Caco-2 (cell line): ENCODE measurements around the gene RALGDS. TPM values are rescaled to one million over a fixed set of nuclear protein-coding genes. Genes with fewer than 3 reads are reported as not detected.
"Not testable (repeated sequence)": the region's sequence is repeated elsewhere in the genome, so short reads cannot be mapped to it uniquely, and the experiment has no call there.

ENCODE experiments used
- BruUV-seq: library from RNA; stranded (reverse); fragments of 400-500 nt; replicated peaks from 2 replicates; lab custom pipeline; 2021; lab: Mats Ljungman, UMichigan
- CTCF ChIA-PET: fragments of 300-600 bp; sonication (Branson Sonifier 250); formaldehyde crosslinking; loops from one replicate; lab custom pipeline; 2022; ENCODE audit warnings: antibody characterized with exemption; lab: Charles Lee
- POLR2A ChIA-PET: fragments of 300-600 bp; sonication (Branson Sonifier 250); formaldehyde crosslinking; loops from one replicate; lab custom pipeline; 2022; ENCODE audit warnings: antibody characterized with exemption; lab: Charles Lee
- DNase-seq, 2 experiments: peaks; one replicate each; pipeline versions ENCODE4 v3.0.0 to v3.0.0-alpha.2; 2020 to 2022
- H3K27me3 ChIP-seq: replicated peaks from 2 replicates; pipeline ENCODE4 v1.6.0; 2011; ENCODE audit warnings: low read length; ENCODE audit not compliant: control insufficient read depth, insufficient read depth
- H3K36me3 ChIP-seq: 2 replicates; pipeline ENCODE4 v1.5.1; 2011; ENCODE audit warnings: low read length; ENCODE audit not compliant: control insufficient read depth, insufficient read depth
- H3K4me1 ChIP-seq: fragments of 250-450 bp; sonication (Bioruptor Pico); 2 replicates; pipeline ENCODE4 v1.5.1; 2020; ENCODE audit warnings: mild to moderate bottlenecking
- H3K4me3 ChIP-seq: 2 replicates; pipeline ENCODE4 v1.5.1; 2011; ENCODE audit warnings: low read depth, mild to moderate bottlenecking, control low read depth, low read length
- H3K9me3 ChIP-seq: fragments of 250-450 bp; sonication (Bioruptor Pico); 2 replicates; pipeline ENCODE4 v1.5.1; 2020; ENCODE audit warnings: mild to moderate bottlenecking, moderate library complexity
- H3K27ac Mint-ChIP-seq: one replicate; pipeline ENCODE4 v1.8.0; 2022; ENCODE audit warnings: mixed read lengths; ENCODE audit not compliant: unreplicated experiment
- H3K27me3 Mint-ChIP-seq: one replicate; pipeline ENCODE4 v1.8.0; 2022; ENCODE audit warnings: mixed read lengths; ENCODE audit not compliant: insufficient read depth, unreplicated experiment
- H3K36me3 Mint-ChIP-seq: one replicate; pipeline ENCODE4 v1.8.0; 2022; ENCODE audit warnings: mild to moderate bottlenecking, mixed read lengths; ENCODE audit not compliant: insufficient read depth, unreplicated experiment
- H3K4me1 Mint-ChIP-seq: one replicate; pipeline ENCODE4 v1.8.0; 2022; ENCODE audit warnings: low read depth, mixed read lengths; ENCODE audit not compliant: unreplicated experiment
- H3K4me3 Mint-ChIP-seq: one replicate; pipeline ENCODE4 v1.8.0; 2022; ENCODE audit warnings: mild to moderate bottlenecking, moderate library complexity, mixed read lengths; ENCODE audit not compliant: unreplicated experiment
- H3K9me3 Mint-ChIP-seq: one replicate; pipeline ENCODE4 v1.8.0; 2022; ENCODE audit warnings: mixed read lengths; ENCODE audit not compliant: unreplicated experiment
- intact Hi-C: fragments of 100-400 bp; cut with micrococcal nuclease; formaldehyde crosslinking; loops from one replicate; pipeline ENCODE4 v1.10.0; 2022; ENCODE audit not compliant: unreplicated experiment
- total RNA-seq: library from RNA; stranded (reverse); gene quantifications from 2 replicates; pipeline ENCODE4 v1.2.3, GENCODE V29; 2022
- TF ChIP-seq, protein P1 (sequence below), 2 experiments: fragments of 200-600 bp in 1 of 2; IDR thresholded peaks; 1 replicate in 1 of 2; 2 replicates in 1 of 2; pipeline versions ENCODE4 v1.5.1 to v1.8.0; 2011 to 2022; ENCODE audit warnings: antibody characterized with exemption in 1 of 2, control low read depth in 1 of 2, inconsistent platforms in 1 of 2, low read depth in 1 of 2, low read length in 1 of 2, mild to moderate bottlenecking in 1 of 2, moderate library complexity in 1 of 2; ENCODE audit not compliant: insufficient read depth in 1 of 2, severe bottlenecking in 1 of 2, unreplicated experiment in 1 of 2

Gene RALGDS
- total RNA-seq, 1 experiment from 2014 or later, result 18.7 TPM

DNA sequence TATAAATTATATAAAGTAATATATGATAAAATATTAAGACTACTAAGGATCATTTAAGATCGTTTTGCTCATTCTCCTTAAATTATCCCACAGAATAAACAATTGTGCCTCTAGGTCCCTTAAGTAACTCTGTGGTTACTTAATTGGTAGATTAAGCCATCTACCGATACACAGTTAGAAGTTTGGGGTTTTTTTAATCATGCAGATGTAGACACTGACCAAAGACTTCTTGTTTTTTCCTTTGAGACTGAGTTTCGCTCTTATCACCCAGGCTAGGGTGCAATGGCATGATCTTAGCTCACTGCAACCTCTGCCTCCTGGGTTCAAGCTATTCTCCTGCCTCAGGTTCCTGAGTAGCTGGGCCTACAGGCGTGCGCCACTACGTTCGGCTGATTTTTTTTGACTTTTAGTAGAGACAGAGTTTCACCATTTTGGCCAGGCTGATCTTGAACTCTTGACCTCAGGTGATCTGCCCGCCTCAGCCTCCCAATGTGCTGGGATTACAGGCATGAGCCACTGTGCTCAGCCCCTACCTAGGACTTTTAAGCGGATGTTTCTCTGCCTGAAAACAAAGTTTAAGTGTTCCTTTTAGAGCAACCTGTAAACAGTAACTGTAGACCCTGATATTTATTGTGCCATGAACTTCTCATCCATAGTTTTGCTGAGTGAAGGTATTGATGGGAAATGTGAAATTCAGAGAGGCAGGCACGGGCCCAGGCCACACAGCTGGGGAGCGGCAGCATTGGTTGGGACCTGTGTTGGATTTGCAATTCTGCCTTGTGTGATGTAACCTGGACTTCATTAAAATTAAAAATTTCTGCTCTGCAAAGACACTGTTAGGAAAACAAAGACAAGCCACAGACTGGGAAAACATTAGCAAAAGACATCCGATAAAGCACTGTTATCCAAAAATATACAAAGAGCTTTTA lies 47.7 kb downstream of the RALGDS start:
- CTCF ChIA-PET, result no interaction called here
- H3K36me3 ChIP-seq, result no peaks in the 10 kb centered on the region

DNA sequence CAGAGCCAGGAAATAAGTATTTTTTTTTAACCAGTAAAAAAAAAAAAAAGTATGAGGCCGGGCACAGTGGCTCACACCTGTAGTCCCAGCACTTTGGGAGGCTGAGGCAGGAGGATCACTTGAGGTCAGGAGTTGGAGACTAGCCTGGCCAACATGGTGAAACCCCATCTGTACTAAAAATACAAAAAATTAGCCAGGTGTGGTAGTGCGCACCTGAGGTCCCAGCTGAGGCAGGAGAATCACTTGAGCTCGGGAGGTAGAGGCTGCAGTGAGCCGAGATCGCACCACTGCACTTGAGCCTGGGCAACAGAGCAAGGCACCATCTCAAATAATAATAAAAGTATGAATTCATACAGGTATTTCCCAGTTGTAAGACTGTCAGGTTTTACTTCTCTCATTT lies 48.8 kb downstream of the RALGDS start:
- H3K4me1 Mint-ChIP-seq, H3K36me3 Mint-ChIP-seq, BruUV-seq, H3K27me3 Mint-ChIP-seq, H3K9me3 Mint-ChIP-seq, H3K4me3 ChIP-seq, H3K27ac Mint-ChIP-seq, CTCF ChIA-PET, POLR2A ChIA-PET, H3K4me1 ChIP-seq, H3K9me3 ChIP-seq, H3K36me3 ChIP-seq, H3K4me3 Mint-ChIP-seq, DNase-seq, intact Hi-C loops, H3K27me3 ChIP-seq: not testable (repeated sequence)

More for the DNA sequence above, 47.7 kb downstream of the RALGDS start:
- Histone ChIP-seq H3K4me3 (no peak overlapping the region), H3K27me3 (no peaks in the 10 kb centered on the region), H3K4me1 (no peaks in the 10 kb centered on the region), H3K9me3 (no peaks in the 10 kb centered on the region; the same call in 1 of the 2 replicates)
- intact Hi-C loops, result no loop called here
- Mint-ChIP-seq H3K4me1 (no peaks in the 10 kb centered on the region), H3K9me3 (no peaks in the 10 kb centered on the region), H3K27ac (no peak overlapping the region), H3K36me3 (no peaks in the 10 kb centered on the region), H3K27me3 (no peaks in the 10 kb centered on the region), H3K4me3 (no peak overlapping the region)
- peak in 1 of 2 experiments; percentile 2 for DNase-seq
- POLR2A ChIA-PET, result no interaction called here
- TF ChIP-seq, protein P1, sequence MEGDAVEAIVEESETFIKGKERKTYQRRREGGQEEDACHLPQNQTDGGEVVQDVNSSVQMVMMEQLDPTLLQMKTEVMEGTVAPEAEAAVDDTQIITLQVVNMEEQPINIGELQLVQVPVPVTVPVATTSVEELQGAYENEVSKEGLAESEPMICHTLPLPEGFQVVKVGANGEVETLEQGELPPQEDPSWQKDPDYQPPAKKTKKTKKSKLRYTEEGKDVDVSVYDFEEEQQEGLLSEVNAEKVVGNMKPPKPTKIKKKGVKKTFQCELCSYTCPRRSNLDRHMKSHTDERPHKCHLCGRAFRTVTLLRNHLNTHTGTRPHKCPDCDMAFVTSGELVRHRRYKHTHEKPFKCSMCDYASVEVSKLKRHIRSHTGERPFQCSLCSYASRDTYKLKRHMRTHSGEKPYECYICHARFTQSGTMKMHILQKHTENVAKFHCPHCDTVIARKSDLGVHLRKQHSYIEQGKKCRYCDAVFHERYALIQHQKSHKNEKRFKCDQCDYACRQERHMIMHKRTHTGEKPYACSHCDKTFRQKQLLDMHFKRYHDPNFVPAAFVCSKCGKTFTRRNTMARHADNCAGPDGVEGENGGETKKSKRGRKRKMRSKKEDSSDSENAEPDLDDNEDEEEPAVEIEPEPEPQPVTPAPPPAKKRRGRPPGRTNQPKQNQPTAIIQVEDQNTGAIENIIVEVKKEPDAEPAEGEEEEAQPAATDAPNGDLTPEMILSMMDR (IDR thresholded peaks at IDR 0.05; ENCODE audit: insufficient read depth in 1 of 2, low read depth in 1 of 2, low read length in 1 of 2, severe bottlenecking in 1 of 2, unreplicated experiment in 1 of 2), result no peak
- no TSS peak for BruUV-seq

DNA sequence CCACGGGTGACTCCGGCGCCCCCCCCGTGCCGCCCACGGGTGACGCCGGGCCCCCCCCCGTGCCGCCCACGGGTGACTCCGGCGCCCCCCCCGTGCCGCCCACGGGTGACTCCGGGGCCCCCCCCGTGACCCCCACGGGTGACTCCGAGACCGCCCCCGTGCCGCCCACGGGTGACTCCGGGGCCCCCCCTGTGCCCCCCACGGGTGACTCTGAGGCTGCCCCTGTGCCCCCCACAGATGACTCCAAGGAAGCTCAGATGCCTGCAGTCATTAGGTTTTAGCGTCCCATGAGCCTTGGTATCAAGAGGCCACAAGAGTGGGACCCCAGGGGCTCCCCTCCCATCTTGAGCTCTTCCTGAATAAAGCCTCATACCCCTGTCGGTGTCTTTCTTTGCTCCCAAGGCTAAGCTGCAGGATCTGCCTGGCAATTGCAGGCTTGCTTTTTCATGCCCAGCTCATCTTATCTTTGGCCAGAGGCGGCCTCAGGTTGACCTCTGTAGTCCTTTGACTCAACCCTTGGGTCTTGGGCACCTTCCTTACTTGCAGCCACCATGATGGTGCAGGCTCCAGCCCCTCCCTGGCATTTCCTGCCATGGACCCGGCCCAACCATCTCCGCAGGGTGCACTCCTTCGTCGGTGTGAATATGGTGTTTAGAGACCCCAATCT lies 49.4 kb downstream of the RALGDS start:
- Histone ChIP-seq H3K4me1 (no peaks in the 10 kb centered on the region), H3K4me3 (no peak overlapping the region), H3K9me3 (no peaks in the 10 kb centered on the region; the same call in 1 of the 2 replicates), H3K36me3 (no peaks in the 10 kb centered on the region), H3K27me3 (no peaks in the 10 kb centered on the region)
- no TSS peak for BruUV-seq
- DNase-seq, result peak in 1 of 2 experiments; percentile 19
- intact Hi-C loops, result no loop called here
- H3K27ac Mint-ChIP-seq, result no peak overlapping the region
- no peaks in the 10 kb centered on the region for H3K9me3 Mint-ChIP-seq
- ChIA-PET CTCF (interaction anchor here (0.6 kb wide), 2 partner anchors 34 to 673 kb away, joined by 3 to 4 read pairs; no protein-coding TSS in a partner anchor), POLR2A (no interaction called here)
- no peaks in the 10 kb centered on the region for H3K27me3 Mint-ChIP-seq
- no peaks in the 10 kb centered on the region for H3K36me3 Mint-ChIP-seq
- H3K4me3 Mint-ChIP-seq, result no peak overlapping the region
- TF ChIP-seq, protein P1 (IDR thresholded peaks at IDR 0.05; ENCODE audit: insufficient read depth in 1 of 2, low read depth in 1 of 2, low read length in 1 of 2, severe bottlenecking in 1 of 2, unreplicated experiment in 1 of 2), result no peak
- no peaks in the 10 kb centered on the region for H3K4me1 Mint-ChIP-seq

DNA sequence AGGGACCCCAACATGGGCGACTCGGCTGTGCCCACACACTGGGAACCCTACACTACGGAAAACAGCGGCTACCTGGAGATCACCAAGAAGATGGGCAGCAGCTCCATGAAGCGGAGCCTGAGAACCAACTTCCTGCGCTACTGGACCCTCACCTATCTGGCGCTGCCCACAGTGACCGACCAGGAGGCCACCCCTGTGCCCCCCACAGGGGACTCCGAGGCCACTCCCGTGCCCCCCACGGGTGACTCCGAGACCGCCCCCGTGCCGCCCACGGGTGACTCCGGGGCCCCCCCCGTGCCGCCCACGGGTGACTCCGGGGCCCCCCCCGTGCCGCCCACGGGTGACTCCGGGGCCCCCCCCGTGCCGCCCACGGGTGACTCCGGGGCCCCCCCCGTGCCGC lies 50.1 kb downstream of the RALGDS start:
- H3K9me3 ChIP-seq, H3K4me1 Mint-ChIP-seq, H3K9me3 Mint-ChIP-seq, DNase-seq, H3K27ac Mint-ChIP-seq, BruUV-seq, POLR2A ChIA-PET, H3K36me3 ChIP-seq, H3K27me3 Mint-ChIP-seq, H3K4me3 ChIP-seq, H3K4me1 ChIP-seq, H3K36me3 Mint-ChIP-seq, H3K27me3 ChIP-seq, H3K4me3 Mint-ChIP-seq, intact Hi-C loops, CTCF ChIA-PET: not testable (repeated sequence)

DNA sequence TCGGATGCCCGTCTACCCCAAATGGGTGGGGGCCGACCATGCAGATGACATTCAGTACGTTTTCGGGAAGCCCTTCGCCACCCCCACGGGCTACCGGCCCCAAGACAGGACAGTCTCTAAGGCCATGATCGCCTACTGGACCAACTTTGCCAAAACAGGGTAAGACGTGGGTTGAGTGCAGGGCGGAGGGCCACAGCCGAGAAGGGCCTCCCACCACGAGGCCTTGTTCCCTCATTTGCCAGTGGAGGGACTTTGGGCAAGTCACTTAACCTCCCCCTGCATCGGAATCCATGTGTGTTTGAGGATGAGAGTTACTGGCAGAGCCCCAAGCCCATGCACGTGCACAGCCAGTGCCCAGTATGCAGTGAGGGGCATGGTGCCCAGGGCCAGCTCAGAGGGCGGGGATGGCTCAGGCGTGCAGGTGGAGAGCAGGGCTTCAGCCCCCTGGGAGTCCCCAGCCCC lies 50.5 kb downstream of the RALGDS start:
- H3K4me1 Mint-ChIP-seq, H3K4me1 ChIP-seq, DNase-seq, H3K9me3 ChIP-seq, H3K27ac Mint-ChIP-seq, H3K9me3 Mint-ChIP-seq, H3K36me3 Mint-ChIP-seq, BruUV-seq, H3K27me3 ChIP-seq, H3K4me3 ChIP-seq, H3K36me3 ChIP-seq, intact Hi-C loops, CTCF ChIA-PET, H3K4me3 Mint-ChIP-seq, H3K27me3 Mint-ChIP-seq: not testable (repeated sequence)
- POLR2A ChIA-PET, result interaction anchor here (0.6 kb wide), 1 partner anchor 325 kb away, joined by 3 read pairs; no protein-coding TSS in a partner anchor
